HFFc6 (cell line): ENCODE data around the gene MC5R. TPM values are rescaled to one million over a fixed set of nuclear protein-coding genes. Genes with fewer than 3 reads are reported as not detected.

Source experiments
- DNase-seq: peaks from one replicate; pipeline ENCODE4 v3.0.0-alpha.2; 2018
- H3K27ac Mint-ChIP-seq: 2 replicates; pipeline ENCODE4 v1.8.0; 2020; ENCODE audit warnings: mild to moderate bottlenecking, mixed read lengths
- H3K27me3 Mint-ChIP-seq: 2 replicates; pipeline ENCODE4 v1.8.0; 2021; ENCODE audit warnings: mild to moderate bottlenecking, moderate library complexity, mixed read lengths; ENCODE audit not compliant: insufficient read depth
- H3K36me3 Mint-ChIP-seq: 2 replicates; pipeline ENCODE4 v1.8.0; 2021; ENCODE audit warnings: low read depth, mixed read lengths
- H3K4me1 Mint-ChIP-seq: 2 replicates; pipeline ENCODE4 v1.8.0; 2020; ENCODE audit warnings: low read depth, mixed read lengths
- H3K4me3 Mint-ChIP-seq: 2 replicates; pipeline ENCODE4 v1.8.0; 2020; ENCODE audit warnings: mild to moderate bottlenecking, moderate library complexity, mixed read lengths
- H3K9me3 Mint-ChIP-seq: 2 replicates; pipeline ENCODE4 v1.8.0; 2020; ENCODE audit warnings: mild to moderate bottlenecking, mixed read lengths
- total RNA-seq, 6 experiments: library from RNA; stranded (reverse); fragmentation: NEBNext Ultra II Directional; extraction: Animal tissue kit (Norgen Biotek cat#: 25700); gene quantifications; 2 replicates in 1 of 6; 3 replicates in 5 of 6; pipeline ENCODE4 v1.2.3, GENCODE V29; 2021
- TF ChIP-seq, protein P1 (sequence below): fragments of 200-600 bp; sonication (generic); IDR thresholded peaks from 2 replicates; pipeline ENCODE4 v1.5.0; 2021; ENCODE audit warnings: antibody characterized with exemption, mild to moderate bottlenecking

MC5R gene
- total RNA-seq, 6 experiments from 2014 or later: not detected

- Mint-ChIP-seq H3K27me3 (peaks cover 17% of the 10 kb centered on the region), H3K27ac (no peak overlapping the region), H3K4me1 (peaks cover 5% of the 10 kb centered on the region; the same call in 1 of the 2 replicates), H3K4me3 (no peak overlapping the region), H3K9me3 (no peaks in the 10 kb centered on the region), H3K36me3 (no peaks in the 10 kb centered on the region)
- TF ChIP-seq, protein P1, sequence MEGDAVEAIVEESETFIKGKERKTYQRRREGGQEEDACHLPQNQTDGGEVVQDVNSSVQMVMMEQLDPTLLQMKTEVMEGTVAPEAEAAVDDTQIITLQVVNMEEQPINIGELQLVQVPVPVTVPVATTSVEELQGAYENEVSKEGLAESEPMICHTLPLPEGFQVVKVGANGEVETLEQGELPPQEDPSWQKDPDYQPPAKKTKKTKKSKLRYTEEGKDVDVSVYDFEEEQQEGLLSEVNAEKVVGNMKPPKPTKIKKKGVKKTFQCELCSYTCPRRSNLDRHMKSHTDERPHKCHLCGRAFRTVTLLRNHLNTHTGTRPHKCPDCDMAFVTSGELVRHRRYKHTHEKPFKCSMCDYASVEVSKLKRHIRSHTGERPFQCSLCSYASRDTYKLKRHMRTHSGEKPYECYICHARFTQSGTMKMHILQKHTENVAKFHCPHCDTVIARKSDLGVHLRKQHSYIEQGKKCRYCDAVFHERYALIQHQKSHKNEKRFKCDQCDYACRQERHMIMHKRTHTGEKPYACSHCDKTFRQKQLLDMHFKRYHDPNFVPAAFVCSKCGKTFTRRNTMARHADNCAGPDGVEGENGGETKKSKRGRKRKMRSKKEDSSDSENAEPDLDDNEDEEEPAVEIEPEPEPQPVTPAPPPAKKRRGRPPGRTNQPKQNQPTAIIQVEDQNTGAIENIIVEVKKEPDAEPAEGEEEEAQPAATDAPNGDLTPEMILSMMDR: no peak
- no peak for DNase-seq
Observed at GRCh38 chr18:13797157-13797611, 26.8 kb upstream of the MC5R start.

DNA sequence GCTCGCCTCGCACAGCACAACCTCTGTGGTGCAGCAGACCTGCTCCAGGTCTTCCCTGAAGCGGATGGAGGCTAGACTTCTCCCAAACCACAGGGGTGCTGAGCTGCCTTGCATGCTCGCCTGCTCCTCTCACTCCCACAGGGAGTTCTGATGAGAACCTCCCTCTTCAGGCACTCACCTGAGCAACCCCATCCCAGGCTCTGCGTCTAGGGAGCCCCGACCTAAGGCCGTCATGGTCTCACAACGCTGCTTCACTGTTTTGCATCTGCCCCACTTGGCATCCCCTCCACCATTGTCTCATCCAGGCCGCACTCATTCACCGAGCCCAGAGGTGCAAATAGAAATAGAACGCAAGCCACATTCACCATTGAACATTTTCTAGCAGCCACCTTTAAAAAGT, 24.6 kb upstream of the MC5R start:
- Mint-ChIP-seq H3K9me3 (no peaks in the 10 kb centered on the region), H3K36me3 (no peaks in the 10 kb centered on the region), H3K27ac (no peak overlapping the region), H3K27me3 (peaks cover 23% of the 10 kb centered on the region), H3K4me1 (peaks cover 5% of the 10 kb centered on the region; the same call in 1 of the 2 replicates), H3K4me3 (no peak overlapping the region)
- no peak for DNase-seq
- TF ChIP-seq, protein P1: no peak

DNA sequence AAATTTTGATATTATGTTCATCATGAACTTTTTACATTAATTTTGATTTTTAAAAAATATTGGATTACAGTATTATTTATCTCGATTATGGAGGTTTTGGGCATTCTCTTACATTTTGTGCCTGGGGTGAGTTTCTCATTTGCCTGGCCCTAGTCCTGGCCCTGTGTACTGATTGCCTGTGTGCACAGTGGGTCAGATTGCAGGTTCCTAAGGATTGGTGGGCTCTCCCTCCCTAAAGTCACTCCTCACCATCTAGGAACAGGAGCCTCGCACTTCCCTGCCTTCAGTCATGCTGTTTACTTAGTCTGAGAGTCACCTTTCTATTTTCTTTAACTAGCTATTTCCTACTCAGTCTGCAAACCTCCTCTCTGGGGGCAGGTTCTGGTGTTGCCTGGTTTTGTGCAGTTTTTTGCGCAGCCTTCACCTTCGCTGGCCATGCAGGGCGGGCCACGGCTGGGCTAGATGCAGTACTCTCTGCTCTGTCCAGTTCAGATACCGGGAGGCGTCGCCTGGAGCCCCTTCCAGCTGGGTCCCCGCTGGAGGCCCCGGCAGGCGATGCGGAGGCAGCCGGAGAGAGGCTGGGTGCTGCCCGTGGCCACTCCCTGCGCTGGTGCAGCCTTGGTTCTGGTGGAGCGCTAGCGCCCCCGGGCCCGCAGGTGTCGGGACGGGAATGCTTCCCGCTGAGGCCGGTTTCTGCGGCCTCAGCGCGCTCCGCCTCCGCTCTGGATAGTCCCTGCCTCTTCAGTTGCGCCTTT, 23.3 kb upstream of the MC5R start:
- Mint-ChIP-seq H3K9me3 (no peaks in the 10 kb centered on the region), H3K4me1 (peaks cover 5% of the 10 kb centered on the region; the same call in 1 of the 2 replicates), H3K36me3 (no peaks in the 10 kb centered on the region), H3K27me3 (peaks cover 23% of the 10 kb centered on the region), H3K27ac (no peak overlapping the region), H3K4me3 (peak overlapping the region; percentile 67)
- TF ChIP-seq, protein P1: no peak; the same call in 1 of the 2 replicates
- DNase-seq: no peak

GRCh38 chr18:13801260-13801601, 22.7 kb upstream of the MC5R start:
- Mint-ChIP-seq H3K4me1 (peaks cover 5% of the 10 kb centered on the region; the same call in 1 of the 2 replicates), H3K27ac (no peak overlapping the region)

GRCh38 chr18:13804305-13804704, 19.6 kb upstream of the MC5R start:
- Mint-ChIP-seq H3K4me3 (no peak overlapping the region), H3K27me3 (peaks cover 16% of the 10 kb centered on the region), H3K36me3 (no peaks in the 10 kb centered on the region), H3K9me3 (no peaks in the 10 kb centered on the region), H3K4me1 (peaks cover 5% of the 10 kb centered on the region; the same call in 1 of the 2 replicates), H3K27ac (no peak overlapping the region)
- TF ChIP-seq, protein P1: no peak
- DNase-seq: no peak

More at GRCh38 chr18:13801260-13801601, 22.7 kb upstream of the MC5R start:
- DNase-seq: no peak
- Mint-ChIP-seq H3K27me3 (peaks cover 23% of the 10 kb centered on the region), H3K9me3 (no peaks in the 10 kb centered on the region), H3K4me3 (peak overlapping the region; percentile 67), H3K36me3 (no peaks in the 10 kb centered on the region)
- TF ChIP-seq, protein P1: no peak
